ENCODE data around the gene TSHZ2.

Gene TSHZ2

DNA sequence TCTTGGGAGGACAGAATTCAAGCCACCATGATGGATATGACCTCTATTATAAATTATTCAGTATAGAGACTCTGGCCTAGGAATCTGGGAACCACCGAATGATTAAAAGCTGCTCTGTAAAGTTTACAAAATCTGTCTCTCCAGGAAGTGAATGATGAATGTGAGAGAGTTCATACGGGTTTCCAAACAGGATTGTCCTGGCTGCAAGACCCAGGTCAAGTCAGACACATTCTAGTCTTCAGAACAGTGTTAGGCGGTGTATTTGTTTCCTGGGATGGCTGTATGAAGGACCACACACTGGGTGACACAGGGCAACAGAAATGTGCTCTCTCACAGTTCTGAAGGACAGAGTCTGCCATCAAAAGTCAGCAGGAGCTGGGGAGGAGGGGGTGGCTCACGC is 399.1 kb downstream of the TSHZ2 start:
- peaks cover 3% of the 10 kb centered on the region; the same call in 1 of the 2 replicates for H3K27me3 ChIP-seq (ENCODE audit: low read depth, low read length)
- no peaks in the 10 kb centered on the region for H3K79me2 ChIP-seq (ENCODE audit: low read length)
- H2AFZ ChIP-seq (ENCODE audit: low read depth, low read length): no peak overlapping the region
- H3K4me3 ChIP-seq (ENCODE audit: low read length): no peak overlapping the region
- H3K9ac ChIP-seq (ENCODE audit: low read length): no peak overlapping the region
- H3K27ac ChIP-seq (ENCODE audit: low read length): no peak overlapping the region
- peaks cover 9% of the 10 kb centered on the region for H3K4me1 ChIP-seq (ENCODE audit: low read length)
- H4K20me1 ChIP-seq (ENCODE audit: insufficient read depth, low read length): no peaks in the 10 kb centered on the region
- TF ChIP-seq EZH2phosphoT487 (IDR thresholded peaks at IDR 0.05; ENCODE audit: low read depth): no peak
- TF ChIP-seq, protein P1, sequence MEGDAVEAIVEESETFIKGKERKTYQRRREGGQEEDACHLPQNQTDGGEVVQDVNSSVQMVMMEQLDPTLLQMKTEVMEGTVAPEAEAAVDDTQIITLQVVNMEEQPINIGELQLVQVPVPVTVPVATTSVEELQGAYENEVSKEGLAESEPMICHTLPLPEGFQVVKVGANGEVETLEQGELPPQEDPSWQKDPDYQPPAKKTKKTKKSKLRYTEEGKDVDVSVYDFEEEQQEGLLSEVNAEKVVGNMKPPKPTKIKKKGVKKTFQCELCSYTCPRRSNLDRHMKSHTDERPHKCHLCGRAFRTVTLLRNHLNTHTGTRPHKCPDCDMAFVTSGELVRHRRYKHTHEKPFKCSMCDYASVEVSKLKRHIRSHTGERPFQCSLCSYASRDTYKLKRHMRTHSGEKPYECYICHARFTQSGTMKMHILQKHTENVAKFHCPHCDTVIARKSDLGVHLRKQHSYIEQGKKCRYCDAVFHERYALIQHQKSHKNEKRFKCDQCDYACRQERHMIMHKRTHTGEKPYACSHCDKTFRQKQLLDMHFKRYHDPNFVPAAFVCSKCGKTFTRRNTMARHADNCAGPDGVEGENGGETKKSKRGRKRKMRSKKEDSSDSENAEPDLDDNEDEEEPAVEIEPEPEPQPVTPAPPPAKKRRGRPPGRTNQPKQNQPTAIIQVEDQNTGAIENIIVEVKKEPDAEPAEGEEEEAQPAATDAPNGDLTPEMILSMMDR (IDR thresholded peaks at IDR 0.05; ENCODE audit: low read depth, low read length): no peak
- H3K4me2 ChIP-seq (ENCODE audit: low read length): no peak overlapping the region
- no peaks in the 10 kb centered on the region for H3K36me3 ChIP-seq (replicated peaks; ENCODE audit: low read depth, low read length)
- H3K9me3 ChIP-seq (ENCODE audit: insufficient read depth, low read length): no peaks in the 10 kb centered on the region

- no peaks in the 10 kb centered on the region for H3K79me2 ChIP-seq (ENCODE audit: low read length)
- no peaks in the 10 kb centered on the region for H3K4me1 ChIP-seq (ENCODE audit: low read length)
- H3K4me2 ChIP-seq (ENCODE audit: low read length): no peak overlapping the region
- TF ChIP-seq, protein P1 (IDR thresholded peaks at IDR 0.05; ENCODE audit: low read depth, low read length): no peak
- no peak for TF ChIP-seq EZH2phosphoT487 (IDR thresholded peaks at IDR 0.05; ENCODE audit: low read depth)
- no peak overlapping the region for H2AFZ ChIP-seq (ENCODE audit: low read depth, low read length)
- H3K4me3 ChIP-seq (ENCODE audit: low read length): no peak overlapping the region
- H3K9me3 ChIP-seq (ENCODE audit: insufficient read depth, low read length): no peaks in the 10 kb centered on the region
- no peak overlapping the region for H3K27ac ChIP-seq (ENCODE audit: low read length)
- H3K36me3 ChIP-seq (replicated peaks; ENCODE audit: low read depth, low read length): no peaks in the 10 kb centered on the region
- no peaks in the 10 kb centered on the region for H4K20me1 ChIP-seq (ENCODE audit: insufficient read depth, low read length)
- no peak overlapping the region for H3K9ac ChIP-seq (ENCODE audit: low read length)
- no peaks in the 10 kb centered on the region for H3K27me3 ChIP-seq (ENCODE audit: low read depth, low read length)
Measured at GRCh38 chr20:53376021-53376420, 403.9 kb downstream of the TSHZ2 start.

GRCh38 chr20:53379014-53379832 is 407.1 kb downstream of the TSHZ2 start:
- no peak overlapping the region for H3K9ac ChIP-seq (ENCODE audit: low read length)
- H3K36me3 ChIP-seq (replicated peaks; ENCODE audit: low read depth, low read length): no peaks in the 10 kb centered on the region
- TF ChIP-seq, protein P1 (IDR thresholded peaks at IDR 0.05; ENCODE audit: low read depth, low read length): no peak
- no peak for TF ChIP-seq EZH2phosphoT487 (IDR thresholded peaks at IDR 0.05; ENCODE audit: low read depth)
- H3K4me2 ChIP-seq (ENCODE audit: low read length): no peak overlapping the region
- no peaks in the 10 kb centered on the region for H3K79me2 ChIP-seq (ENCODE audit: low read length)
- H3K4me3 ChIP-seq (ENCODE audit: low read length): no peak overlapping the region
- H2AFZ ChIP-seq (ENCODE audit: low read depth, low read length): no peak overlapping the region
- H3K4me1 ChIP-seq (ENCODE audit: low read length): no peaks in the 10 kb centered on the region
- no peaks in the 10 kb centered on the region for H4K20me1 ChIP-seq (ENCODE audit: insufficient read depth, low read length)
- H3K27me3 ChIP-seq (ENCODE audit: low read depth, low read length): no peaks in the 10 kb centered on the region
- H3K9me3 ChIP-seq (ENCODE audit: insufficient read depth, low read length): no peaks in the 10 kb centered on the region
- H3K27ac ChIP-seq (ENCODE audit: low read length): no peak overlapping the region

DNA sequence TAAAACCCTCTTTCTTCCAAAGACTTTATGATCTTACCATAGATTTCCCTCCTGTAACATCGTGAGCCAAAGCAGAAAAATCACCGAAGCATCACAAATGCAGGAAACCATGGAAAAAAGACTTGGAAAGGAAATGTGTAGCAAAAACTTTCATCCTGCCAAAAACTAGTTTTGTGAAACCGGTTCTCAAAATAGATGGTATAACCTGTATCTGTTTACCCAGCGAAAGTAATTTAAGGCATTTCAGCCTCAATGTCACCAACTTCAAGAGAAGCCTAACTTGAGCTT is 407.6 kb downstream of the TSHZ2 start:
- no peak overlapping the region for H3K27ac ChIP-seq (ENCODE audit: low read length)
- no peaks in the 10 kb centered on the region for H3K27me3 ChIP-seq (ENCODE audit: low read depth, low read length)
- H3K9ac ChIP-seq (ENCODE audit: low read length): no peak overlapping the region
- H3K36me3 ChIP-seq (replicated peaks; ENCODE audit: low read depth, low read length): no peaks in the 10 kb centered on the region
- no peaks in the 10 kb centered on the region for H4K20me1 ChIP-seq (ENCODE audit: insufficient read depth, low read length)
- H3K4me3 ChIP-seq (ENCODE audit: low read length): no peak overlapping the region
- no peak overlapping the region for H2AFZ ChIP-seq (ENCODE audit: low read depth, low read length)
- no peaks in the 10 kb centered on the region for H3K79me2 ChIP-seq (ENCODE audit: low read length)
- H3K4me2 ChIP-seq (ENCODE audit: low read length): no peak overlapping the region
- H3K9me3 ChIP-seq (ENCODE audit: insufficient read depth, low read length): no peaks in the 10 kb centered on the region
- H3K4me1 ChIP-seq (ENCODE audit: low read length): no peaks in the 10 kb centered on the region
- TF ChIP-seq, protein P1 (IDR thresholded peaks at IDR 0.05; ENCODE audit: low read depth, low read length): no peak
- no peak for TF ChIP-seq EZH2phosphoT487 (IDR thresholded peaks at IDR 0.05; ENCODE audit: low read depth)
